Ovary (tissue), 9 donors: ENCODE data around the gene DOCK4. TPM values are rescaled to one million over a fixed set of nuclear protein-coding genes. Genes with fewer than 3 reads are reported as not detected.

ENCODE experiments used
- DNase-seq, 5 donors: peaks; one replicate each; pipeline ENCODE4 v3.0.0-alpha.2; 2019 to 2020
- H3K27ac ChIP-seq, 2 donors: fragments of 200-600 bp; one replicate each; pipeline versions ENCODE4 v1.5.1 to v1.8.0; 2019 to 2022
- H3K27me3 ChIP-seq: fragments of 200-600 bp; one replicate; pipeline ENCODE4 v1.8.0; 2022
- H3K36me3 ChIP-seq: fragments of 200-600 bp; sonication (generic); one replicate; pipeline ENCODE4 v1.5.1; 2019
- H3K4me1 ChIP-seq: one replicate; pipeline ENCODE4 v1.8.1; 2013; ENCODE audit warnings: mild to moderate bottlenecking, moderate library complexity; ENCODE audit not compliant: insufficient read depth
- H3K4me3 ChIP-seq: fragments of 200-600 bp; sonication (generic); one replicate; pipeline ENCODE4 v1.5.1; 2017
- H3K9me3 ChIP-seq, 2 donors: fragments of 200-600 bp in 1 of 2; sonication (generic) in 1 of 2; one replicate each; pipeline versions ENCODE4 v1.5.1 to v1.8.1; 2013 to 2019; ENCODE audit warnings: mild to moderate bottlenecking in 1 of 2, moderate library complexity in 1 of 2
- EP300 ChIP-seq: sonication (generic); formaldehyde crosslinking; IDR thresholded peaks from one replicate; pipeline ENCODE4 v1.6.1; 2017; ENCODE audit warnings: antibody characterized with exemption
- POLR2A ChIP-seq: fragments of 450-650 bp; IDR thresholded peaks from one replicate; pipeline ENCODE4 v1.6.1; 2017; ENCODE audit warnings: antibody characterized with exemption, mild to moderate bottlenecking, moderate library complexity
- WGBS, 3 donors: extraction: QIAGEN DNeasy Blood & Tissue Kit in 1 of 3; methylation state at CpG; one replicate each; pipeline versions ENCODE4 v1.1.5 to v1.1.7; 2013 to 2017; 5-methylcytosine and 5-hydroxymethylcytosine counted together
- intact Hi-C, 4 donors: fragments of 100-400 bp; cut with DNase I; formaldehyde crosslinking; loops; one replicate each; pipeline versions ENCODE4 v1.11.0 to v1.15.1; 2022 to 2023
- polyA plus RNA-seq, 2 donors: library from polyadenylated mRNA; stranded (reverse); fragments of 200-250 nt in 1 of 2; fragments of 350-450 nt in 1 of 2; fragmentation: Illumina TruSeq in 1 of 2; extraction: RNeasy Lipid Tissue Mini Kit (QIAGEN cat#74804) in 1 of 2; gene quantifications; one replicate each; pipeline ENCODE4 v1.2.3, GENCODE V29; 2013 to 2014
- total RNA-seq, 7 donors: library from RNA; depleted of rRNA in 2 of 7; stranded (reverse); fragments of >200 nt in 2 of 7; fragmentation: NEBNext Ultra II Directional in 3 of 7; extraction: Animal tissue kit (Norgen Biotek cat#: 25700) in 3 of 7; gene quantifications; one replicate each; pipeline versions ENCODE4 v1.1.0 to v1.2.4, GENCODE V29; 2016 to 2023
- TF ChIP-seq, protein P1 (sequence below), 3 donors: fragments of 450-650 bp in 2 of 3; fragments of 200-600 bp in 1 of 3; IDR thresholded peaks; one replicate each; pipeline versions ENCODE4 v1.5.1 to v1.8.0; 2016 to 2022; ENCODE audit warnings: antibody characterized with exemption in 3 of 3, mild to moderate bottlenecking in 1 of 3
- donor health status: DM: no; HTN: no; CAD: no; lungs with moderate emphysema.
- donor health status: DM: no; HTN: no; CAD: no.
- donor health status: Bipolar disorder and iron deficiency.
- donor health status: DM: yes; HTN: yes; CAD: no.
- donor health status: DM: no; HTN: no; CAD: no.
- donor health status: DM: yes; HTN: yes; CAD: no.

The DOCK4 gene
- total and polyA plus RNA-seq, 9 donors = 9.5 to 39.7 (median 27.3) TPM

- 84 to 96% (median 88%) methylated on average over 8 of the region's 8 CpGs for WGBS, 3 donors
- TF ChIP-seq POLR2A (no peak), EP300 (no peak)
- TF ChIP-seq, protein P1, sequence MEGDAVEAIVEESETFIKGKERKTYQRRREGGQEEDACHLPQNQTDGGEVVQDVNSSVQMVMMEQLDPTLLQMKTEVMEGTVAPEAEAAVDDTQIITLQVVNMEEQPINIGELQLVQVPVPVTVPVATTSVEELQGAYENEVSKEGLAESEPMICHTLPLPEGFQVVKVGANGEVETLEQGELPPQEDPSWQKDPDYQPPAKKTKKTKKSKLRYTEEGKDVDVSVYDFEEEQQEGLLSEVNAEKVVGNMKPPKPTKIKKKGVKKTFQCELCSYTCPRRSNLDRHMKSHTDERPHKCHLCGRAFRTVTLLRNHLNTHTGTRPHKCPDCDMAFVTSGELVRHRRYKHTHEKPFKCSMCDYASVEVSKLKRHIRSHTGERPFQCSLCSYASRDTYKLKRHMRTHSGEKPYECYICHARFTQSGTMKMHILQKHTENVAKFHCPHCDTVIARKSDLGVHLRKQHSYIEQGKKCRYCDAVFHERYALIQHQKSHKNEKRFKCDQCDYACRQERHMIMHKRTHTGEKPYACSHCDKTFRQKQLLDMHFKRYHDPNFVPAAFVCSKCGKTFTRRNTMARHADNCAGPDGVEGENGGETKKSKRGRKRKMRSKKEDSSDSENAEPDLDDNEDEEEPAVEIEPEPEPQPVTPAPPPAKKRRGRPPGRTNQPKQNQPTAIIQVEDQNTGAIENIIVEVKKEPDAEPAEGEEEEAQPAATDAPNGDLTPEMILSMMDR (IDR thresholded peaks at IDR 0.05) = no peak
- DNase-seq = no peak
These were observed 113.9 kb downstream of the DOCK4 start for GRCh38 chr7:112092306-112092705.

DNA sequence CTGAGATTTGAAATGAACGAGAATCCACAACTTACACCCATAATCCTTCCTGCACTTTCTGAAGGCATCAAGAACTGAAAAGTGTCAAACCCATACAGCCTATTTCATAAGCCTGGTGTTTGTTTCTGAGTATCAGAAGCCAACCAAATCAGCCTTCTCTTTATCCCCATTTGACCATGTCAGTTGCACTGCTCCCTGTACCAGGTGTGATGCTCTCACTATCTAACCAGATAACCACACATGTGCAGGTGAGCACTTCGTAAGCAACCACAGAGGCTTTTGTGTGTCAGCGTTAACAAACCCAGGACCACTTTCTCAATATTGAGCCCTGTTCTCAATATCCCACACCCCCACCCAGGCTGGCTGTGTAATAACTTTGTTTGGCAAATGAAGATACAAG, 114.4 kb downstream of the DOCK4 start:
- H3K4me1 ChIP-seq = no peaks in the 10 kb centered on the region
- H3K27ac ChIP-seq = no peak overlapping the region
- intact Hi-C loops = no loop called here
- no peaks in the 10 kb centered on the region for H3K27me3 ChIP-seq
- 94 to 100% (median 97%) methylated on average over 3 of the region's 3 CpGs for WGBS, 3 donors
- no peak for TF ChIP-seq EP300
- H3K4me3 ChIP-seq = no peak overlapping the region
- H3K36me3 ChIP-seq = no peaks in the 10 kb centered on the region
- no peaks in the 10 kb centered on the region for H3K9me3 ChIP-seq
- no peak for DNase-seq

More at GRCh38 chr7:112092306-112092705, 113.9 kb downstream of the DOCK4 start:
- H3K4me3 ChIP-seq = no peak overlapping the region
- H3K9me3 ChIP-seq = no peaks in the 10 kb centered on the region
- H3K36me3 ChIP-seq = no peaks in the 10 kb centered on the region
- H3K27ac ChIP-seq = no peak overlapping the region
- intact Hi-C loops = no loop called here
- peaks cover under 1% of the 10 kb centered on the region for H3K4me1 ChIP-seq
- no peaks in the 10 kb centered on the region for H3K27me3 ChIP-seq

DNA sequence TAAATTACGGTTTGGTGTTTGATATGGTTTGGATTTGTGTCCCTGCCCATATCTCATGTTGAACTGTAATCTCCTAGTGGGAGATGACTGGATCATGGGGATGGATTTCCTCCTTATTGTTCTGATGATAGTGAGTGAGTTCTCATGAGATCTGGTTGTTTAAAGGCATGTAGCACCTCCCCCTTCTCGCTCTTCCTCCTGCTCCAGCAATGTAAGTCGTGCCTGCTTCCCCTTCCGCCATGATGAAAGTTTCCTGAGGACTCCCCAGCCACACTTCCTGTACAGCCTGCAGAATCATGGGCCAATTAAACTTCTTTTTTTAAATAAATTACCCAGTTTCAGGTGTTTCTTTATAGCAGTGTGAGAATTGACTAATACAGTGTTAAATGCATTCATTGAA, 116.6 kb downstream of the DOCK4 start:
- DNase-seq = no peak
- Histone ChIP-seq H3K4me3 (no peak overlapping the region), H3K9me3 (no peaks in the 10 kb centered on the region), H3K4me1 (peaks cover 4% of the 10 kb centered on the region), H3K27me3 (no peaks in the 10 kb centered on the region), H3K36me3 (no peaks in the 10 kb centered on the region), H3K27ac (no peak overlapping the region)
- intact Hi-C loops = no loop called here
- TF ChIP-seq, protein P1 (IDR thresholded peaks at IDR 0.05) = no peak
- no peak for TF ChIP-seq POLR2A
- TF ChIP-seq EP300 = no peak
- WGBS, 3 donors = 92 to 96% (median 93%) methylated on average over 4 of the region's 4 CpGs

- peaks cover 7% of the 10 kb centered on the region for H3K4me1 ChIP-seq
- no peaks in the 10 kb centered on the region for H3K9me3 ChIP-seq
- WGBS, 3 donors = 85 to 96% (median 95%) methylated on average over 4 of the region's 4 CpGs
- H3K36me3 ChIP-seq = no peaks in the 10 kb centered on the region
- no peak for DNase-seq
- H3K27me3 ChIP-seq = no peaks in the 10 kb centered on the region
- no peak for TF ChIP-seq POLR2A
- TF ChIP-seq, protein P1 (IDR thresholded peaks at IDR 0.05) = no peak
- no peak for TF ChIP-seq EP300
- H3K4me3 ChIP-seq = no peak overlapping the region
- intact Hi-C loops = no loop called here
- H3K27ac ChIP-seq = no peak overlapping the region
These were observed 117.6 kb downstream of the DOCK4 start for GRCh38 chr7:112088484-112089016.

- intact Hi-C loops = no loop called here
- Histone ChIP-seq H3K27ac (no peak overlapping the region), H3K36me3 (no peaks in the 10 kb centered on the region), H3K27me3 (no peaks in the 10 kb centered on the region), H3K9me3 (no peaks in the 10 kb centered on the region), H3K4me1 (peaks cover 7% of the 10 kb centered on the region), H3K4me3 (no peak overlapping the region)
- TF ChIP-seq POLR2A (no peak), EP300 (no peak)
- TF ChIP-seq, protein P1 (IDR thresholded peaks at IDR 0.05) = no peak
- no peak for DNase-seq
- WGBS, 3 donors = 36 to 86% (median 40%) methylated on average over 3 of the region's 3 CpGs
These were observed 119.5 kb downstream of the DOCK4 start for GRCh38 chr7:112086496-112087254.
